Activated B cell treated with CpG ODN at 0.5 μM for 24 hours (primary cell): ENCODE results near the gene C16orf54. TPM values are rescaled to one million over a fixed set of nuclear protein-coding genes. Genes with fewer than 3 reads are reported as not detected.
"Not testable (repeated sequence)": the region's sequence is repeated elsewhere in the genome, so short reads cannot be mapped to it uniquely, and the experiment has no call there.

Experiments
- ATAC-seq: fragments of 200-7000 bp; cut with Tn5 transposase; one replicate; pipeline ENCODE4 v1.10.0; 2021; ENCODE audit warnings: low read depth, mild to moderate bottlenecking, moderate library complexity
- CTCF ChIA-PET: fragments of 350-600 bp; sonication (Branson Sonifier 250); formaldehyde crosslinking; loops from one replicate; lab custom pipeline; 2021; ENCODE audit warnings: antibody characterized with exemption; lab: Charles Lee
- POLR2A ChIA-PET: fragments of 350-600 bp; sonication (Branson Sonifier 250); formaldehyde crosslinking; loops from one replicate; lab custom pipeline; 2021; ENCODE audit warnings: antibody characterized with exemption; lab: Charles Lee
- DNase-seq: peaks from one replicate; pipeline ENCODE4 v3.0.0; 2022
- H3K27ac Mint-ChIP-seq: one replicate; pipeline ENCODE4 v1.8.0; 2020; ENCODE audit warnings: mixed read lengths
- H3K27me3 Mint-ChIP-seq: one replicate; pipeline ENCODE4 v1.8.0; 2021; ENCODE audit warnings: mixed read lengths
- H3K36me3 Mint-ChIP-seq: one replicate; pipeline ENCODE4 v1.8.0; 2021; ENCODE audit warnings: low read depth, mixed read lengths
- H3K4me1 Mint-ChIP-seq: one replicate; pipeline ENCODE4 v1.8.0; 2021; ENCODE audit warnings: mixed read lengths
- H3K4me3 Mint-ChIP-seq: one replicate; pipeline ENCODE4 v1.8.0; 2020; ENCODE audit warnings: mild to moderate bottlenecking, mixed read lengths
- H3K9me3 Mint-ChIP-seq: one replicate; pipeline ENCODE4 v1.8.0; 2020; ENCODE audit warnings: mixed read lengths
- intact Hi-C: fragments of 100-400 bp; cut with micrococcal nuclease; formaldehyde crosslinking; loops from one replicate; pipeline ENCODE4 v1.15.1; 2024
- total RNA-seq: library from RNA; stranded (reverse); gene quantifications from 2 replicates; pipeline ENCODE4 v1.2.3, GENCODE V29; 2022
- TF ChIP-seq, protein P1 (sequence below): fragments of 200-600 bp; IDR thresholded peaks from one replicate; pipeline ENCODE4 v1.8.0; 2022; ENCODE audit warnings: antibody characterized with exemption, mild to moderate bottlenecking

C16orf54 gene
- total RNA-seq, 1 donor from 2014 or later: 22.5 TPM

DNA sequence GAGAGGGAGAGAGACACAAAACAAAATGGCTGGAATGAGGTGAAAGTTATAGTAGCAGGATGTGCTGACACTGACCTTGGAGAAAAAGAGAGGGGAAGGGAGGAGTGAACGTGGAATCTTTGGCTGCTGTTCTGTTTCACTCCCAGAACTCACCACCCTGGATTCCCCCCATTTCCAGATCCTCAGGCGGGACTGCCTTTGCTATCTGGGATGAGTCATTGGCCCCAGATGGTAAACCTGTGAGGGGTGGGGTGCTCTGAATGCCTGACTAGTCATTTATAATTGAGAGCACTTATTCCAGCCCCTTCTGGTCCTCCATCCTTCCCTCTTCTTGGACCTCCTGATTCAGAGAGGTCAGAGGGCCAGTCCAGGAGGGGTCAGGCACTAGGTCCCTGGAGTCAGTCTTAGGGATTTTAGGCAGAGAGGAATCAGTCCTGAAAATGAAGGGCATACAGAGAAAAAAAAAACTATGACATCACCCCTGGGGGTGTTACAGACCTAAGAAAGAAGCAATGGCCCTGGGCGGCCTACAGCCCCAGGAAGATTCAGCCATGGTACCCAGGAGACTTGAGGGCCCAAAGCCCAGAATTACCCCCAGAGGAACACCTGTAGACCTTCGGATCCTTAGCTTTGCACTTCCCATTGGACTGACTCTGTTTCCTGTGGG, 30.1 kb upstream of the C16orf54 start:
- ChIA-PET POLR2A (no interaction called here), CTCF (no interaction called here)
- Mint-ChIP-seq H3K4me1 (no peaks in the 10 kb centered on the region), H3K27ac (no peak overlapping the region), H3K4me3 (no peak overlapping the region), H3K36me3 (no peaks in the 10 kb centered on the region), H3K9me3 (no peaks in the 10 kb centered on the region), H3K27me3 (no peaks in the 10 kb centered on the region)
- no peak for ATAC-seq
- TF ChIP-seq, protein P1, sequence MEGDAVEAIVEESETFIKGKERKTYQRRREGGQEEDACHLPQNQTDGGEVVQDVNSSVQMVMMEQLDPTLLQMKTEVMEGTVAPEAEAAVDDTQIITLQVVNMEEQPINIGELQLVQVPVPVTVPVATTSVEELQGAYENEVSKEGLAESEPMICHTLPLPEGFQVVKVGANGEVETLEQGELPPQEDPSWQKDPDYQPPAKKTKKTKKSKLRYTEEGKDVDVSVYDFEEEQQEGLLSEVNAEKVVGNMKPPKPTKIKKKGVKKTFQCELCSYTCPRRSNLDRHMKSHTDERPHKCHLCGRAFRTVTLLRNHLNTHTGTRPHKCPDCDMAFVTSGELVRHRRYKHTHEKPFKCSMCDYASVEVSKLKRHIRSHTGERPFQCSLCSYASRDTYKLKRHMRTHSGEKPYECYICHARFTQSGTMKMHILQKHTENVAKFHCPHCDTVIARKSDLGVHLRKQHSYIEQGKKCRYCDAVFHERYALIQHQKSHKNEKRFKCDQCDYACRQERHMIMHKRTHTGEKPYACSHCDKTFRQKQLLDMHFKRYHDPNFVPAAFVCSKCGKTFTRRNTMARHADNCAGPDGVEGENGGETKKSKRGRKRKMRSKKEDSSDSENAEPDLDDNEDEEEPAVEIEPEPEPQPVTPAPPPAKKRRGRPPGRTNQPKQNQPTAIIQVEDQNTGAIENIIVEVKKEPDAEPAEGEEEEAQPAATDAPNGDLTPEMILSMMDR: no peak
- no peak for DNase-seq
- intact Hi-C loops: no loop called here

DNA sequence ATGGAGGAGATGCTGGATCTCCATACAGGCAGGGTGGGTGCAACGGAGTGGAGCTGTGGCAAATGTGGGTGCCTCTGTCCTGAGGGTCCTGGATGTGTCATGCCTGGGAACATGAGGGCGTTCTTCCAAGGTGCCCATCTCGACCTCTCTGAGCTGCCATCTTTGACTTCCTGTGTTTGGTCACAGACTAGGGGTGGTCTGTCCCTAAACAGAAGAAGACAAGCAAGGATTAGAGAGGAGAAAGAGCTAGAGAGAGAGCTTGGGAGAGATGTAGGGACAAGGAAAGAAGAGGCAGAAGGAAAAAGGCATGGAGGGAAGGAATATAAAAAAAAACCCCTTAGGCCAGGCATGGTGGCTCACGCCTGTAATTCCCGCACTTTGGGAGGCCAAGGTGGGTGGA, 28.9 kb upstream of the C16orf54 start:
- Mint-ChIP-seq H3K4me3 (no peak overlapping the region), H3K9me3 (no peaks in the 10 kb centered on the region), H3K36me3 (no peaks in the 10 kb centered on the region), H3K27ac (no peak overlapping the region), H3K27me3 (no peaks in the 10 kb centered on the region), H3K4me1 (no peaks in the 10 kb centered on the region)
- intact Hi-C loops: no loop called here
- no peak for DNase-seq
- POLR2A ChIA-PET: no interaction called here
- CTCF ChIA-PET: interaction anchor here (1.1 kb wide), 1 partner anchor 15 kb away, joined by 3 read pairs; the partner anchor contains the start of gene KIF22
- ATAC-seq: no peak
- TF ChIP-seq, protein P1: no peak

DNA sequence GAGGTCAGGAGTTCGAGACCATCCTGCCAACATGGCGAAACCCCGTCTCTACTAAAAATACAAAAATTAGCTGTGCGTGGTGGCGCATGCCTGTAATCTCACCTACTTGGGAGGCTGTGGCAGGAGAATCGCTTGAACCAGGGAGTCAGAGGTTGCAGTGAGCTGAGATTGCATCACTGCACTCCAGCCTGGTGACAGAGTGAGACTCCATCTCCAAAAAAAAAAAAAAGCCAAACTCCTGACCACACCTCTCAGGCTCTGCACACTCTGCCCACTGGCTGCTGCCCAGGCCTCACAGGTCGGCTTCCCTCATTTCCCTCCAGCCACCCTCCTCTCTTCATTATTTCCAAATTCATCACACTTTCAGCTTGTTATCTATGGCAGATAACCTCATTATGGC, 26.5 kb upstream of the C16orf54 start:
- intact Hi-C loops, H3K27me3 Mint-ChIP-seq, DNase-seq, H3K36me3 Mint-ChIP-seq, ATAC-seq, POLR2A ChIA-PET, H3K4me1 Mint-ChIP-seq, H3K27ac Mint-ChIP-seq, H3K4me3 Mint-ChIP-seq, H3K9me3 Mint-ChIP-seq: not testable (repeated sequence)
- CTCF ChIA-PET: interaction anchor here (0.7 kb wide), 1 partner anchor 738 kb away, joined by 3 read pairs; no protein-coding TSS in a partner anchor

DNA sequence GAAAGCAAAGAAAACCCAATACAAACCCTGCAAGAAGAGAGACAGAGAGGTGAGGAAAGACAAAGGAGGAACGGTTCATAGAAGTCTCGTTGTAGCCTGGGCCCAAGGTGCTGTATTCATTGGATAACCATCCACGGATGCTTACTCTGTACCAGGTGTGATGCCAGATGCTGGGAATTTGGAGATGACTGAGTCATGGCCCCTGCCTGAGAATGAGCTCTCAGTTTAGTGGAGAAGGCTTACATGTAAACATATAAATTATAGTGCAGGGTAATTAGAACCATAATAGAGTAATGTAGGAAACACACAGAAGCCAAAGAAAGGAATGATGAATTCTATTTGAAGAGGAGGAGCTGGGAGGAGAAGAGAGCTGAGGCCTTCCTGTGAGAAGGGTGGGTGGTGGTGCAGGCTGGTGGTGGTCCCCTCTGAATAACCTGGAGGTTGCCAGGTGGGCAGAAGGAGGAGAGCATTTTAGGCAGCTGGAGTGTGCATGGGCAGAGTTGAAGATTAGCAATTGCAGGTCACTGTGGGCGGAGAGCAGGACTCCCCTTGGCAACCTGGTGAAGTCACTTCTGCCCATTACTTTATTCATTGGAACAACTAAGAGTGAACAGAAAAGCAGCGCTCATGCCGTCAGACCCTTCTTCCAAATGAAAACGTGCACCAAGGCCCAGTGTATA, 24.6 kb upstream of the C16orf54 start:
- H3K4me1 Mint-ChIP-seq: no peaks in the 10 kb centered on the region
- H3K27ac Mint-ChIP-seq: no peak overlapping the region
- POLR2A ChIA-PET: interaction anchor here (0.6 kb wide), 1 partner anchor 822 kb away, joined by 3 read pairs; no protein-coding TSS in a partner anchor
- ATAC-seq: no peak
- H3K27me3 Mint-ChIP-seq: no peaks in the 10 kb centered on the region
- no peaks in the 10 kb centered on the region for H3K36me3 Mint-ChIP-seq
- no peaks in the 10 kb centered on the region for H3K9me3 Mint-ChIP-seq
- DNase-seq: no peak
- CTCF ChIA-PET: interaction anchor here (1.7 kb wide), 1 partner anchor 15 kb away, joined by 4 read pairs; no protein-coding TSS in a partner anchor
- no peak overlapping the region for H3K4me3 Mint-ChIP-seq
- intact Hi-C loops: no loop called here
- TF ChIP-seq, protein P1: no peak

DNA sequence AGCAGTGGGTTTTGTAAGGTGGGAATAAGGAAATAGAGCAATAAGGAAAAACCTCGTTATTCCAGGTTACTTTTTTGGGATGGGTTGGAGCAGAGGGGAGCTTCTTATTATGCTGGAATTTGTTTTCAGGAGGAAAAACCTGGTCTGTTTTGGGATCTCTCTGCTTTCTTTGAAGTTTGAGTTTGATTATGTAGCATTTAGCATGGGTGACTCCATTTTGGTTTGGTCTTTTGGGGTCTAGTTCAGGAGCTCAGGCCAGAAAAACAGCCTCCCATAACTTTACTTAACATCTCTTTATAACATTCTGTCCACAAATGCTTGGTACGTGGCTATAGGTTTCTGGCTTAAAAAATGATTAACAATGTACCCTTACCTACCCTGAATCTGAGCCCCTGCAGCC, 23.7 kb upstream of the C16orf54 start:
- Mint-ChIP-seq H3K9me3 (no peaks in the 10 kb centered on the region), H3K4me3 (no peak overlapping the region), H3K4me1 (no peaks in the 10 kb centered on the region), H3K27me3 (no peaks in the 10 kb centered on the region), H3K36me3 (no peaks in the 10 kb centered on the region), H3K27ac (no peak overlapping the region)
- TF ChIP-seq, protein P1: no peak
- no peak for ATAC-seq
- intact Hi-C loops: no loop called here
- POLR2A ChIA-PET: no interaction called here
- no peak for DNase-seq
- CTCF ChIA-PET: no interaction called here
